ENCODE results near the gene LTBP1. TPM values are rescaled to one million over a fixed set of nuclear protein-coding genes. Genes with fewer than 3 reads are reported as not detected.

Gene LTBP1
- polyA plus RNA-seq, 2 of the 4 experiments (the other 2 are of a cell fraction) = 23.8 to 30.4 TPM

GRCh38 chr2:33304032-33304864, 357.5 kb downstream of the LTBP1 start:
- Histone ChIP-seq H3K27ac (peak overlapping the region in 1 of 2 experiments; percentile 0; a peak in 1 of 6 replicates), H3K9me3 (no peaks in the 10 kb centered on the region), H3K4me2 (peak overlapping the region; percentile 15), H3K4me3 (no peak overlapping the region), H3K4me1 (peaks cover 13% of the 10 kb centered on the region)
- ATAC-seq = peak; percentile 39 to 75; a peak in 4 of 6 replicates
- DNase-seq (ENCODE audit: low read depth in 1 of 2, low spot score in 1 of 2) = peak in 1 of 2 experiments; percentile 19
- CTCF ChIA-PET = interaction anchor here (0.9 kb wide), 1 partner anchor 36 kb away, joined by 3 read pairs; no protein-coding TSS in a partner anchor
- 62% methylated on average over 10 of the region's 10 CpGs for WGBS (ENCODE audit: missing lambda C conversion rate)
- TF ChIP-seq MAFK (IDR thresholded peaks at IDR 0.05; ENCODE audit: partially characterized antibody) (no peak), FOSL2 (IDR thresholded peaks at IDR 0.05) (no peak), FOSL2 (CRISPR knock-in tag; IDR thresholded peaks at IDR 0.05) (peak; percentile 65; the same call in 1 of the 2 replicates)
- POLR2A ChIA-PET = no interaction called here
- FAIRE-seq = no peak

- no peak overlapping the region for H3K27ac ChIP-seq
- no peak for TF ChIP-seq ATOH8 (CRISPR knock-in tag; IDR thresholded peaks at IDR 0.05; ENCODE audit: low read depth)
- TF ChIP-seq RAD21 (conservative IDR thresholded peaks at IDR 0.05 in 1 of 2, IDR thresholded peaks at IDR 0.05 in 1 of 2) = no peak
- no peak for TF ChIP-seq HMGXB4 (CRISPR knock-in tag; IDR thresholded peaks at IDR 0.05; ENCODE audit: borderline replicate concordance)
- TF ChIP-seq CHD4 (IDR thresholded peaks at IDR 0.05; ENCODE audit: borderline replicate concordance) = no peak
- TF ChIP-seq EHMT2 (IDR thresholded peaks at IDR 0.05; ENCODE audit: low read depth) = no peak
- TF ChIP-seq MAFK (IDR thresholded peaks at IDR 0.05; ENCODE audit: partially characterized antibody) = no peak
- H3K4me2 ChIP-seq = no peak overlapping the region
- DNase-seq (ENCODE audit: low read depth in 1 of 2, low spot score in 1 of 2) (no peak), FAIRE-seq (no peak), ATAC-seq (no peak)
- no peak overlapping the region for H3K4me3 ChIP-seq
- peaks cover 13% of the 10 kb centered on the region for H3K4me1 ChIP-seq
- H3K9me3 ChIP-seq = no peaks in the 10 kb centered on the region
- 89% methylated on average over 9 of the region's 9 CpGs for WGBS (ENCODE audit: missing lambda C conversion rate)
- ChIA-PET POLR2A (no interaction called here), CTCF (interaction anchor here (1.3 to 1.6 kb wide), 2 partner anchors 15 to 65 kb away, joined by 3 read pairs; no protein-coding TSS in a partner anchor)
Observed at GRCh38 chr2:33307659-33308270, 361.0 kb downstream of the LTBP1 start.

GRCh38 chr2:33312355-33312754, 365.6 kb downstream of the LTBP1 start:
- Histone ChIP-seq H3K9me3 (no peaks in the 10 kb centered on the region), H3K4me2 (no peak overlapping the region), H3K4me1 (no peaks in the 10 kb centered on the region), H3K27ac (no peak overlapping the region), H3K4me3 (no peak overlapping the region)
- ChIA-PET POLR2A (no interaction called here), CTCF (no interaction called here)
- DNase-seq (ENCODE audit: low read depth in 1 of 2, low spot score in 1 of 2) (no peak), FAIRE-seq (no peak), ATAC-seq (no peak)
- WGBS (ENCODE audit: missing lambda C conversion rate) = 98% methylated on average over 4 of the region's 4 CpGs
- TF ChIP-seq HDAC2 (IDR thresholded peaks at IDR 0.05) (no peak), RCOR1 (IDR thresholded peaks at IDR 0.05; ENCODE audit: low read depth, low read length) (no peak), CHD2 (IDR thresholded peaks at IDR 0.05; ENCODE audit: low read length, partially characterized antibody) (no peak), FOSB (CRISPR knock-in tag; IDR thresholded peaks at IDR 0.05) (no peak), ZNF302 (CRISPR knock-in tag; IDR thresholded peaks at IDR 0.05) (no peak), ELK1 (IDR thresholded peaks at IDR 0.05; ENCODE audit: low read depth, low read length) (no peak), ATOH8 (CRISPR knock-in tag; IDR thresholded peaks at IDR 0.05; ENCODE audit: low read depth) (no peak), RFX5 (IDR thresholded peaks at IDR 0.05) (no peak), NPAS2 (CRISPR knock-in tag; IDR thresholded peaks at IDR 0.05; ENCODE audit: borderline replicate concordance) (no peak), PBX3 (IDR thresholded peaks at IDR 0.05) (no peak), CBX2 (IDR thresholded peaks at IDR 0.05; ENCODE audit: borderline replicate concordance, low read depth) (no peak), MAZ (IDR thresholded peaks at IDR 0.05; ENCODE audit: borderline replicate concordance, low read depth, low read length) (no peak), GATA3 (IDR thresholded peaks at IDR 0.05; ENCODE audit: borderline replicate concordance) (no peak), RARB (CRISPR knock-in tag; IDR thresholded peaks at IDR 0.05) (no peak), CEBPB (IDR thresholded peaks at IDR 0.05) (no peak), HMGXB4 (CRISPR knock-in tag; IDR thresholded peaks at IDR 0.05; ENCODE audit: borderline replicate concordance) (no peak), MAX (IDR thresholded peaks at IDR 0.05) (no peak)
